Endothelial cell of umbilical vein (primary cell): Measurements from ENCODE around the gene HGFAC. TPM values are rescaled to one million over a fixed set of nuclear protein-coding genes. Genes with fewer than 3 reads are reported as not detected.

Source experiments
- BruUV-seq: library from RNA; stranded (reverse); fragments of 400-500 nt; replicated peaks from 2 replicates; lab custom pipeline; 2021; lab: Mats Ljungman, UMichigan
- CTCF ChIA-PET: fragments of 300-600, 350-600 bp; sonication (Branson Sonifier 250); formaldehyde crosslinking; loops from one replicate; lab custom pipeline; 2021; ENCODE audit warnings: antibody characterized with exemption, inconsistent platforms; lab: Charles Lee
- POLR2A ChIA-PET: fragments of 300-600, 350-600 bp; sonication (Branson Sonifier 250); formaldehyde crosslinking; loops from one replicate; lab custom pipeline; 2021; ENCODE audit warnings: antibody characterized with exemption, inconsistent platforms; lab: Charles Lee
- DNase-seq: peaks from one replicate; pipeline ENCODE4 v3.0.0-alpha.2; 2011; ENCODE audit warnings: low read depth, low spot score
- FAIRE-seq: peaks from 2 replicates; lab custom pipeline; 2011; peaks lifted over from hg19 to GRCh38; lab: Jason Lieb, UNC
- H2AFZ ChIP-seq: 2 replicates; pipeline ENCODE4 v1.6.0; 2012; ENCODE audit warnings: low read depth, low read length, control low read depth, inconsistent platforms
- H3K27ac ChIP-seq: 2 replicates; pipeline ENCODE4 v1.5.1; 2011; ENCODE audit warnings: low read depth, mild to moderate bottlenecking, control low read depth, low read length, moderate library complexity; ENCODE audit not compliant: insufficient read depth
- H3K27me3 ChIP-seq, 2 experiments: 2 replicates each; pipeline versions ENCODE4 v1.6.0 to v1.6.1; 2011; ENCODE audit warnings: low read length in 2 of 2, mixed read lengths in 1 of 2; ENCODE audit not compliant: control insufficient read depth in 2 of 2, insufficient read depth in 2 of 2
- H3K36me3 ChIP-seq, 2 experiments: 2 replicates in 1 of 2; 3 replicates in 1 of 2; pipeline ENCODE4 v1.5.1; 2011; ENCODE audit warnings: low read length in 2 of 2, mild to moderate bottlenecking in 1 of 2, moderate library complexity in 1 of 2; ENCODE audit not compliant: control insufficient read depth in 2 of 2, insufficient read depth in 2 of 2; ENCODE audit errors: extremely low read depth in 1 of 2
- H3K4me1 ChIP-seq: 3 replicates; pipeline ENCODE4 v1.5.1; 2011; ENCODE audit warnings: mild to moderate bottlenecking, low read length; ENCODE audit not compliant: control insufficient read depth, insufficient read depth; ENCODE audit errors: extremely low read depth
- H3K4me2 ChIP-seq: 2 replicates; pipeline ENCODE4 v1.6.1; 2011; ENCODE audit warnings: low read length, control low read depth, mixed read lengths; ENCODE audit not compliant: insufficient read depth
- H3K4me3 ChIP-seq, 3 experiments: fragments of 200-600 bp in 1 of 3; sonication (generic), shearing (Covaris generic) in 1 of 3; replicated peaks in 1 of 3; 2 replicates each; pipeline ENCODE4 v1.5.1; 2011 to 2016; ENCODE audit warnings: control low read depth in 3 of 3, low read length in 3 of 3, mild to moderate bottlenecking in 2 of 3, inconsistent platforms in 1 of 3, low read depth in 1 of 3, moderate library complexity in 1 of 3; ENCODE audit not compliant: insufficient read depth in 1 of 3
- H3K79me2 ChIP-seq: 2 replicates; pipeline ENCODE4 v1.6.0; 2012; ENCODE audit warnings: low read length, inconsistent platforms; ENCODE audit not compliant: control insufficient read depth, insufficient read depth
- H3K9ac ChIP-seq: replicated peaks from 2 replicates; pipeline ENCODE3; 2011; ENCODE audit warnings: low read length, control low read depth; ENCODE audit not compliant: insufficient read depth; ENCODE audit errors: extremely low read depth
- H3K9me1 ChIP-seq: replicated peaks from 3 replicates; pipeline ENCODE4 v1.6.0; 2011; ENCODE audit warnings: mild to moderate bottlenecking, low read length; ENCODE audit not compliant: control insufficient read depth, insufficient read depth; ENCODE audit errors: extremely low read depth
- H3K9me3 ChIP-seq: replicated peaks from 2 replicates; pipeline ENCODE4 v1.5.1; 2012; ENCODE audit warnings: low read length, inconsistent platforms; ENCODE audit not compliant: control insufficient read depth, insufficient read depth
- H4K20me1 ChIP-seq: replicated peaks from 2 replicates; pipeline ENCODE3; 2011; ENCODE audit warnings: mild to moderate bottlenecking, low read length; ENCODE audit not compliant: control insufficient read depth, insufficient read depth; ENCODE audit errors: extremely low read depth
- EZH2 ChIP-seq: IDR thresholded peaks from 2 replicates; pipeline ENCODE4 v1.6.1; 2012; ENCODE audit warnings: borderline replicate concordance, low read depth, mild to moderate bottlenecking, moderate library complexity, low read length, inconsistent platforms; ENCODE audit not compliant: severe bottlenecking
- FOS ChIP-seq: IDR thresholded peaks from 2 replicates; pipeline ENCODE4 v1.6.1; 2011; ENCODE audit warnings: mild to moderate bottlenecking, low read length, moderate library complexity, borderline replicate concordance; ENCODE audit not compliant: insufficient read depth
- GATA2 ChIP-seq: IDR thresholded peaks from 2 replicates; pipeline ENCODE4 v1.7.0; 2011; ENCODE audit warnings: low read depth, mild to moderate bottlenecking, moderate library complexity, mixed read lengths, low read length; ENCODE audit not compliant: insufficient read length, insufficient read depth
- JUN ChIP-seq: IDR thresholded peaks from 2 replicates; pipeline ENCODE4 v1.6.1; 2011; ENCODE audit warnings: borderline replicate concordance, low read depth; ENCODE audit not compliant: insufficient read length, insufficient read depth
- MYC ChIP-seq: IDR thresholded peaks from one replicate; pipeline ENCODE4 v1.6.1; 2011; ENCODE audit warnings: mild to moderate bottlenecking, low read depth, low read length
- POLR2A ChIP-seq: IDR thresholded peaks from 2 replicates; pipeline ENCODE4 v1.6.1; 2012; ENCODE audit warnings: low read depth, mild to moderate bottlenecking, control low read depth, low read length
- POLR2AphosphoS5 ChIP-seq: IDR thresholded peaks from 2 replicates; pipeline ENCODE4 v1.6.1; 2012; ENCODE audit warnings: low read depth, mild to moderate bottlenecking, control low read depth, low read length, moderate library complexity; ENCODE audit not compliant: insufficient read depth
- dilution Hi-C: fragments of 300-500 bp; cut with MboI; formaldehyde crosslinking; loops from one replicate; pipeline ENCODE4 v1.15.0; 2019; ENCODE audit warnings: low sequenced_read_pairs; ENCODE audit not compliant: extremely low pct_ligation_motif_present
- intact Hi-C: fragments of 100-400 bp; cut with micrococcal nuclease; formaldehyde crosslinking; loops from one replicate; pipeline ENCODE4 v1.10.0; 2022
- polyA plus RNA-seq, 4 experiments: library from polyadenylated mRNA; depleted of rRNA in 3 of 4; stranded (reverse) in 3 of 4; unstranded in 1 of 4; fragments of >200 nt; gene quantifications; 2 replicates each; pipeline versions ENCODE4 v1.2.1 to v1.2.3, GENCODE V29; 2011 to 2012; ENCODE audit warnings: missing spikeins in 1 of 4
- total RNA-seq: library from RNA; stranded (reverse); gene quantifications from 2 replicates; pipeline ENCODE4 v1.2.3, GENCODE V29; 2021
- TF ChIP-seq, protein P1 (sequence below), 2 donors: IDR thresholded peaks; 1 replicate in 1 of 2; 2 replicates in 1 of 2; pipeline ENCODE4 v1.5.1; 2011; ENCODE audit warnings: low read length in 2 of 2, mild to moderate bottlenecking in 2 of 2, moderate library complexity in 2 of 2, control low read depth in 1 of 2, inconsistent platforms in 1 of 2, low read depth in 1 of 2; ENCODE audit not compliant: insufficient read depth in 1 of 2; ENCODE audit errors: extremely low read depth in 1 of 2
- TF ChIP-seq, protein P2 (sequence below): IDR thresholded peaks from 2 replicates; pipeline ENCODE4 v1.6.1; 2011; ENCODE audit not compliant: insufficient read depth, insufficient read length

The HGFAC gene
- total and polyA plus RNA-seq, 2 donors (not counting 3 experiments of a cell fraction or from before 2014, with no cell fraction given) = 0.36 to 0.49 TPM

DNA sequence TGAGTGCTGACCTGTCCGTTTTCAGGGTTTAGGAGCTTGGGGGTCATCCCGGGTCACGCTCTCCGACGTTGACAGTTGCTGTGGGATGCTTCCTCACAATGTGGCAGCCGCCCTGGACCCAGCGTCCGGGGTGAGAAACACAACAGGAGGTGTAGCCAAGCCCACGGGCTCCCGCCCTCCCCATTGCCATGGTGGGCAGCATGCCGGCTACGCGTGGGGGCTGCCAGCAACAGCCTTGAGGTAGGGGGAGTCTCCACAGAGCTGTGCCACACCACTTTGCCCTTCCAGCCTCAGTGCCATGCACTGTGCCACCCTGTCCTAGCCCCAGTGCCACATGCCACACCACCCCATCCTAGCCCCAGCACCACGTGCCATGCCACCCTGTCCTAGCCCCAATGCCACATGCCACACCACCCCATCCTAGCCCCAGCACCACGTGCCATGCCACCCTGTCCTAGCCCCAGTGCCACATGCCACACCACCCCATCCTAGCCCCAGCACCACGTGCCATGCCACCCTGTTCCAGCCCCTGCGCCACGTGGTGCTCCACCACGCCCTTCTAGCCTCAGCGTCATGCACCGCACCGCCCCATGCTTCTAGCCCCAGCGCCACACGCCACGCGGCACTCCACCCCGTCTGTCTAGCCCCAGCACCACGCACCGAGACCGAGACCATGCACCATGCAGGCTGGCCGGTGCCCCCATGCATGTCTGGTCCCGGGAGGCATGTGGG is 8.5 kb upstream of the HGFAC start:
- Histone ChIP-seq H3K27me3 (no peaks in the 10 kb centered on the region), H3K79me2 (no peaks in the 10 kb centered on the region), H4K20me1 (no peaks in the 10 kb centered on the region), H3K9ac (no peak overlapping the region), H3K4me3 (no peak overlapping the region), H3K4me1 (peaks cover 7% of the 10 kb centered on the region), H3K36me3 (peaks cover 2 to 12% of the 10 kb centered on the region in 2 experiments), H3K27ac (no peak overlapping the region), H3K9me1 (no peaks in the 10 kb centered on the region), H3K9me3 (no peaks in the 10 kb centered on the region), H3K4me2 (no peak overlapping the region), H2AFZ (no peak overlapping the region)
- ChIA-PET CTCF (no interaction called here), POLR2A (no interaction called here)
- dilution Hi-C loops = no loop called here
- FAIRE-seq (no peak), DNase-seq (no peak)
- intact Hi-C loops = no loop called here
- TF ChIP-seq, protein P1, sequence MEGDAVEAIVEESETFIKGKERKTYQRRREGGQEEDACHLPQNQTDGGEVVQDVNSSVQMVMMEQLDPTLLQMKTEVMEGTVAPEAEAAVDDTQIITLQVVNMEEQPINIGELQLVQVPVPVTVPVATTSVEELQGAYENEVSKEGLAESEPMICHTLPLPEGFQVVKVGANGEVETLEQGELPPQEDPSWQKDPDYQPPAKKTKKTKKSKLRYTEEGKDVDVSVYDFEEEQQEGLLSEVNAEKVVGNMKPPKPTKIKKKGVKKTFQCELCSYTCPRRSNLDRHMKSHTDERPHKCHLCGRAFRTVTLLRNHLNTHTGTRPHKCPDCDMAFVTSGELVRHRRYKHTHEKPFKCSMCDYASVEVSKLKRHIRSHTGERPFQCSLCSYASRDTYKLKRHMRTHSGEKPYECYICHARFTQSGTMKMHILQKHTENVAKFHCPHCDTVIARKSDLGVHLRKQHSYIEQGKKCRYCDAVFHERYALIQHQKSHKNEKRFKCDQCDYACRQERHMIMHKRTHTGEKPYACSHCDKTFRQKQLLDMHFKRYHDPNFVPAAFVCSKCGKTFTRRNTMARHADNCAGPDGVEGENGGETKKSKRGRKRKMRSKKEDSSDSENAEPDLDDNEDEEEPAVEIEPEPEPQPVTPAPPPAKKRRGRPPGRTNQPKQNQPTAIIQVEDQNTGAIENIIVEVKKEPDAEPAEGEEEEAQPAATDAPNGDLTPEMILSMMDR (IDR thresholded peaks at IDR 0.05; ENCODE audit: extremely low read depth in 1 of 2, insufficient read depth in 1 of 2, low read depth in 1 of 2, low read length in 2 of 2) = no peak
- TF ChIP-seq, protein P2, sequence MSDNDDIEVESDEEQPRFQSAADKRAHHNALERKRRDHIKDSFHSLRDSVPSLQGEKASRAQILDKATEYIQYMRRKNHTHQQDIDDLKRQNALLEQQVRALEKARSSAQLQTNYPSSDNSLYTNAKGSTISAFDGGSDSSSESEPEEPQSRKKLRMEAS = no peak
- TF ChIP-seq EZH2 (no peak), GATA2 (no peak), MYC (no peak), POLR2A (no peak), POLR2AphosphoS5 (no peak), FOS (no peak), JUN (no peak)
- no TSS peak for BruUV-seq
